ENCODE measurements around the gene CACNA2D3. TPM values are rescaled to one million over a fixed set of nuclear protein-coding genes. Genes with fewer than 3 reads are reported as not detected.

The CACNA2D3 gene
- total RNA-seq, 1 donor from 2014 or later, result not detected

- no peaks in the 10 kb centered on the region for H3F3A ChIP-seq (ENCODE audit: low read depth)
- Mint-ChIP-seq H3K27me3 (ENCODE audit: insufficient read depth, low read depth) (peaks cover 10% of the 10 kb centered on the region), H3K9me3 (peaks cover 7% of the 10 kb centered on the region), H3K27ac (no peak overlapping the region), H3K4me3 (no peak overlapping the region), H3K4me1 (peaks cover 8% of the 10 kb centered on the region), H3K36me3 (no peaks in the 10 kb centered on the region)
- no peaks in the 10 kb centered on the region for H3K9me3 ChIP-seq (ENCODE audit: low read depth)
- no peaks in the 10 kb centered on the region for H3K27me3 ChIP-seq
- no peaks in the 10 kb centered on the region for H3K79me2 ChIP-seq (ENCODE audit: low read depth)
- no peaks in the 10 kb centered on the region for H4K20me1 ChIP-seq (ENCODE audit: low read depth)
- no peak overlapping the region for H3K27ac ChIP-seq
- no peak for DNase-seq (ENCODE audit: low spot score)
- H3K4me1 ChIP-seq, result no peaks in the 10 kb centered on the region
- no peak overlapping the region for H3K9ac ChIP-seq
- no peak overlapping the region for H2AFZ ChIP-seq (replicated peaks)
- no peaks in the 10 kb centered on the region for H3K36me3 ChIP-seq
- TF ChIP-seq EZH2phosphoT487 (IDR thresholded peaks at IDR 0.05), result no peak
- TF ChIP-seq EZH2 (IDR thresholded peaks at IDR 0.05), result no peak
- TF ChIP-seq, protein P1, sequence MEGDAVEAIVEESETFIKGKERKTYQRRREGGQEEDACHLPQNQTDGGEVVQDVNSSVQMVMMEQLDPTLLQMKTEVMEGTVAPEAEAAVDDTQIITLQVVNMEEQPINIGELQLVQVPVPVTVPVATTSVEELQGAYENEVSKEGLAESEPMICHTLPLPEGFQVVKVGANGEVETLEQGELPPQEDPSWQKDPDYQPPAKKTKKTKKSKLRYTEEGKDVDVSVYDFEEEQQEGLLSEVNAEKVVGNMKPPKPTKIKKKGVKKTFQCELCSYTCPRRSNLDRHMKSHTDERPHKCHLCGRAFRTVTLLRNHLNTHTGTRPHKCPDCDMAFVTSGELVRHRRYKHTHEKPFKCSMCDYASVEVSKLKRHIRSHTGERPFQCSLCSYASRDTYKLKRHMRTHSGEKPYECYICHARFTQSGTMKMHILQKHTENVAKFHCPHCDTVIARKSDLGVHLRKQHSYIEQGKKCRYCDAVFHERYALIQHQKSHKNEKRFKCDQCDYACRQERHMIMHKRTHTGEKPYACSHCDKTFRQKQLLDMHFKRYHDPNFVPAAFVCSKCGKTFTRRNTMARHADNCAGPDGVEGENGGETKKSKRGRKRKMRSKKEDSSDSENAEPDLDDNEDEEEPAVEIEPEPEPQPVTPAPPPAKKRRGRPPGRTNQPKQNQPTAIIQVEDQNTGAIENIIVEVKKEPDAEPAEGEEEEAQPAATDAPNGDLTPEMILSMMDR (IDR thresholded peaks at IDR 0.05), result no peak
- H3K4me2 ChIP-seq, result no peak overlapping the region
- no peak overlapping the region for H3K4me3 ChIP-seq
These were observed 500.3 kb downstream of the CACNA2D3 start for GRCh38 chr3:54622678-54623077.

DNA sequence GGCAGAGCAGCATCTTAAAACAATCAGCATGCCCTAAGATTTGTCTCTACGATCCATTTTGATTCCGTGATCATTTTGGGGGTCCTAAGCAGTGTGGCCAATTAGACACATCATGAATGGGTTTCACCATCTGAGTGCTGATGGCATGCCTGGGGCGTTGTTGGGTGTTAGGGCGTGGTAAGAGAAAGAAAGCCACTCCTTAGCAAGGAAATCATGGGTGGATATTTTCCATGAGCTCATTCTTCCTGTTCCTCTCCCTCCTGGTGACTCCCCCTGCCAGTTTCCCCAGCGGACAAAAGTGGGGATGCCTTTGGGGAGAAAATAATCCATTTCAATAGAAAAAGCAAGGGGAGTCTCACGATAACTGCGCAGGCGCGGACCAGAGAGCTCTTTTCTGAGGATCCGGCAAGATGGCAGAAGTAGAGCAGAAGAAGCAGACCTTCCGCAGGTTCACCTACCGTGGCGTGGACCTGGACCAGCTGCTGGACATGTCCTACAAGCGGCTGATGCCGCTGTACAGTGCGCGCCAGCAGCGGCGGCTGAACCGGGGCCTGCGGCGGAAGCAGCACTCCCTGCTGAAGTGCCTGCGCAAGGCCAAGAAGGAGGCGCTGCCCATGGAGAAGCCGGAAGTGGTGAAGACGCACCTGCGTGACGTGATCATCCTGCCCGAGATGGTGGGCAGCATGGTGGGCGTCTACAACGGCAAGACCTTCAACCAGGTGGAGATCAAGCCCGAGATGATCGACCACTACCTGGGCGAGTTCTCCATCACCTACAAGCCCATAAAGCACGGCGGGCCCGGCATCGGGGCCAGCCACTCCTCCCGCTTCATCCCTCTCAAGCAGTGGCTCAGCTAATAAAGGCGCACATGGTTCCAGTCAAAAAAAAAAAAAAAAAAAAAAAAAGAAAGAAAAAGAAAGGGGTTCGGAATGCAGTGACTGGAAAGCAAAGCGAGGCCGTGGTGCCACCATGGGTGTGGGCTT, 503.7 kb downstream of the CACNA2D3 start:
- peaks cover 5% of the 10 kb centered on the region for H3K27me3 Mint-ChIP-seq (ENCODE audit: insufficient read depth, low read depth)
- Histone ChIP-seq H4K20me1 (ENCODE audit: low read depth) (no peaks in the 10 kb centered on the region), H2AFZ (replicated peaks) (no peak overlapping the region), H3K27ac (no peak overlapping the region), H3F3A (ENCODE audit: low read depth) (no peaks in the 10 kb centered on the region), H3K79me2 (ENCODE audit: low read depth) (no peaks in the 10 kb centered on the region), H3K4me3 (no peak overlapping the region), H3K9me3 (ENCODE audit: low read depth) (no peaks in the 10 kb centered on the region), H3K36me3 (no peaks in the 10 kb centered on the region), H3K27me3 (no peaks in the 10 kb centered on the region), H3K4me1 (no peaks in the 10 kb centered on the region), H3K9ac (no peak overlapping the region), H3K4me2 (no peak overlapping the region)
- H3K36me3 Mint-ChIP-seq, result no peaks in the 10 kb centered on the region
- no peak for DNase-seq (ENCODE audit: low spot score)
- H3K27ac Mint-ChIP-seq, result no peak overlapping the region
- no peak overlapping the region for H3K4me3 Mint-ChIP-seq
- H3K9me3 Mint-ChIP-seq, result peaks cover 15% of the 10 kb centered on the region
- H3K4me1 Mint-ChIP-seq, result peaks cover 6% of the 10 kb centered on the region
- TF ChIP-seq EZH2phosphoT487 (IDR thresholded peaks at IDR 0.05), result no peak
- TF ChIP-seq, protein P1 (IDR thresholded peaks at IDR 0.05), result no peak
- TF ChIP-seq EZH2 (IDR thresholded peaks at IDR 0.05), result no peak

GRCh38 chr3:54628888-54629441, 506.6 kb downstream of the CACNA2D3 start:
- TF ChIP-seq EZH2 (IDR thresholded peaks at IDR 0.05) (no peak), EZH2phosphoT487 (IDR thresholded peaks at IDR 0.05) (no peak)
- TF ChIP-seq, protein P1 (IDR thresholded peaks at IDR 0.05), result no peak
- Mint-ChIP-seq H3K4me3 (no peak overlapping the region), H3K9me3 (peaks cover 15% of the 10 kb centered on the region), H3K36me3 (no peaks in the 10 kb centered on the region), H3K4me1 (peaks cover 6% of the 10 kb centered on the region), H3K27ac (no peak overlapping the region), H3K27me3 (ENCODE audit: insufficient read depth, low read depth) (peaks cover 5% of the 10 kb centered on the region)
- no peaks in the 10 kb centered on the region for H3K4me1 ChIP-seq
- H3K4me2 ChIP-seq, result no peak overlapping the region
- H3K36me3 ChIP-seq, result no peaks in the 10 kb centered on the region
- H3K9ac ChIP-seq, result no peak overlapping the region
- no peaks in the 10 kb centered on the region for H3K79me2 ChIP-seq (ENCODE audit: low read depth)
- DNase-seq (ENCODE audit: low spot score), result no peak
- H3K4me3 ChIP-seq, result no peak overlapping the region
- no peaks in the 10 kb centered on the region for H3K9me3 ChIP-seq (ENCODE audit: low read depth)
- no peaks in the 10 kb centered on the region for H3K27me3 ChIP-seq
- no peak overlapping the region for H3K27ac ChIP-seq
- H4K20me1 ChIP-seq (ENCODE audit: low read depth), result no peaks in the 10 kb centered on the region
- H2AFZ ChIP-seq (replicated peaks), result no peak overlapping the region
- no peaks in the 10 kb centered on the region for H3F3A ChIP-seq (ENCODE audit: low read depth)
